ENCODE results near the gene PKD1. TPM values are rescaled to one million over a fixed set of nuclear protein-coding genes. Genes with fewer than 3 reads are reported as not detected.

The PKD1 gene
- total RNA-seq, 1 experiment from 2014 or later: 45.6 TPM

Other genes with a start within 250 kb of the PKD1 start
- gene HS3ST6, start 217.5 kb downstream of the PKD1 start, total RNA-seq (2014; rRNA removed; shearing (Covaris generic)): not detected in 2 replicates
- gene MSRB1, start 192.7 kb downstream of the PKD1 start, total RNA-seq (2014; rRNA removed; shearing (Covaris generic)): 13.2 and 16.1 TPM in 2 replicates
- gene RPL3L, start 181.2 kb downstream of the PKD1 start, total RNA-seq (2014; rRNA removed; shearing (Covaris generic)): 0.44 TPM in 1 of 2 replicates, not detected in the other
- gene NDUFB10, start 176.4 kb downstream of the PKD1 start, total RNA-seq (2014; rRNA removed; shearing (Covaris generic)): 305 and 403 TPM in 2 replicates
- gene RPS2, start 171.1 kb downstream of the PKD1 start, total RNA-seq (2014; rRNA removed; shearing (Covaris generic)): 4,719 and 5,018 TPM in 2 replicates
- not detected in 2 replicates for gene RNF151, start 169.0 kb downstream of the PKD1 start, total RNA-seq (2014; rRNA removed; shearing (Covaris generic))
- gene TBL3, start 163.8 kb downstream of the PKD1 start, total RNA-seq (2014; rRNA removed; shearing (Covaris generic)): 91.7 and 104 TPM in 2 replicates
- 1.3 TPM in 1 of 2 replicates, not detected in the other for gene NOXO1, start 154.4 kb downstream of the PKD1 start, total RNA-seq (2014; rRNA removed; shearing (Covaris generic))
- 75.1 and 77.8 TPM in 2 replicates for gene GFER, start 151.7 kb downstream of the PKD1 start, total RNA-seq (2014; rRNA removed; shearing (Covaris generic))
- gene SYNGR3, start 145.9 kb downstream of the PKD1 start, total RNA-seq (2014; rRNA removed; shearing (Covaris generic)): 38.6 and 60.0 TPM in 2 replicates
- gene ZNF598, start 126.1 kb downstream of the PKD1 start, total RNA-seq (2014; rRNA removed; shearing (Covaris generic)): 28.4 and 30.8 TPM in 2 replicates
- gene NPW, start 116.1 kb downstream of the PKD1 start, total RNA-seq (2014; rRNA removed; shearing (Covaris generic)): 2.0 and 2.3 TPM in 2 replicates
- gene NHERF2, start 109.0 kb downstream of the PKD1 start, total RNA-seq (2014; rRNA removed; shearing (Covaris generic)): 14.0 and 17.1 TPM in 2 replicates
- gene NTHL1, start 88.1 kb downstream of the PKD1 start, total RNA-seq (2014; rRNA removed; shearing (Covaris generic)): 104 and 108 TPM in 2 replicates
- gene TSC2, start 87.9 kb downstream of the PKD1 start, total RNA-seq (2014; rRNA removed; shearing (Covaris generic)): 37.6 and 42.6 TPM in 2 replicates
- gene RAB26, start 12.7 kb upstream of the PKD1 start, total RNA-seq (2014; rRNA removed; shearing (Covaris generic)): 9.2 and 10.7 TPM in 2 replicates
- 147 and 153 TPM in 2 replicates for gene TRAF7, start 19.9 kb upstream of the PKD1 start, total RNA-seq (2014; rRNA removed; shearing (Covaris generic))
- 1.5 and 2.0 TPM in 2 replicates for gene CASKIN1, start 60.7 kb upstream of the PKD1 start, total RNA-seq (2014; rRNA removed; shearing (Covaris generic))
- 25.4 and 28.6 TPM in 2 replicates for gene MLST8, start 69.6 kb upstream of the PKD1 start, total RNA-seq (2014; rRNA removed; shearing (Covaris generic))
- gene BRICD5, start 75.0 kb upstream of the PKD1 start, total RNA-seq (2014; rRNA removed; shearing (Covaris generic)): 3.9 and 7.4 TPM in 2 replicates
- gene PGP, start 78.9 kb upstream of the PKD1 start, total RNA-seq (2014; rRNA removed; shearing (Covaris generic)): 42.5 and 57.4 TPM in 2 replicates
- 33.4 and 36.8 TPM in 2 replicates for gene E4F1, start 87.7 kb upstream of the PKD1 start, total RNA-seq (2014; rRNA removed; shearing (Covaris generic))
- gene DNASE1L2, start 100.5 kb upstream of the PKD1 start, total RNA-seq (2014; rRNA removed; shearing (Covaris generic)): 0.48 and 0.69 TPM in 2 replicates
- 115 and 122 TPM in 2 replicates for gene ECI1, start 115.7 kb upstream of the PKD1 start, total RNA-seq (2014; rRNA removed; shearing (Covaris generic))
- gene RNPS1, start 132.2 kb upstream of the PKD1 start, total RNA-seq (2014; rRNA removed; shearing (Covaris generic)): 282 and 306 TPM in 2 replicates
- 6.2 and 6.6 TPM in 2 replicates for gene ABCA3, start 204.8 kb upstream of the PKD1 start, total RNA-seq (2014; rRNA removed; shearing (Covaris generic))

All from H7 (cell line).